ENCODE measurements around the gene HOGA1. TPM values are rescaled to one million over a fixed set of nuclear protein-coding genes. Genes with fewer than 3 reads are reported as not detected.

HOGA1 gene
- total and polyA plus RNA-seq, 2 experiments from 2014 or later: 0.15 TPM; not detected in 1

- no peaks in the 10 kb centered on the region for H3K79me2 ChIP-seq (replicated peaks; ENCODE audit: insufficient read depth)
- H3K36me3 ChIP-seq (ENCODE audit: insufficient read depth): no peaks in the 10 kb centered on the region
- no peak for DNase-seq (ENCODE audit: low spot score)
- H2AFZ ChIP-seq: no peak overlapping the region
- no peak overlapping the region for H3K27ac Mint-ChIP-seq
- H4K20me1 ChIP-seq (replicated peaks; ENCODE audit: insufficient read depth): no peaks in the 10 kb centered on the region
- H3K4me2 ChIP-seq: no peak overlapping the region
- H3K4me1 ChIP-seq (ENCODE audit: insufficient read depth): no peaks in the 10 kb centered on the region
- H3K4me1 Mint-ChIP-seq: peaks cover 7% of the 10 kb centered on the region
- TF ChIP-seq CREB1 (CRISPR knock-in tag; IDR thresholded peaks at IDR 0.05; ENCODE audit: low read depth): no peak
- TF ChIP-seq REST (IDR thresholded peaks at IDR 0.05; ENCODE audit: unreplicated experiment): no peak
- no peak for TF ChIP-seq NANOG (IDR thresholded peaks at IDR 0.05; ENCODE audit: borderline replicate concordance)
- TF ChIP-seq EZH2 (IDR thresholded peaks at IDR 0.05; ENCODE audit: low read depth, unreplicated experiment): no peak
- no peak for TF ChIP-seq EZH2phosphoT487 (IDR thresholded peaks at IDR 0.05; ENCODE audit: unreplicated experiment)
- TF ChIP-seq, protein P1, sequence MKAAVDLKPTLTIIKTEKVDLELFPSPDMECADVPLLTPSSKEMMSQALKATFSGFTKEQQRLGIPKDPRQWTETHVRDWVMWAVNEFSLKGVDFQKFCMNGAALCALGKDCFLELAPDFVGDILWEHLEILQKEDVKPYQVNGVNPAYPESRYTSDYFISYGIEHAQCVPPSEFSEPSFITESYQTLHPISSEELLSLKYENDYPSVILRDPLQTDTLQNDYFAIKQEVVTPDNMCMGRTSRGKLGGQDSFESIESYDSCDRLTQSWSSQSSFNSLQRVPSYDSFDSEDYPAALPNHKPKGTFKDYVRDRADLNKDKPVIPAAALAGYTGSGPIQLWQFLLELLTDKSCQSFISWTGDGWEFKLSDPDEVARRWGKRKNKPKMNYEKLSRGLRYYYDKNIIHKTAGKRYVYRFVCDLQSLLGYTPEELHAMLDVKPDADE (IDR thresholded peaks at IDR 0.05): no peak
- TF ChIP-seq JUNB (IDR thresholded peaks at IDR 0.05; ENCODE audit: unreplicated experiment): no peak
- TF ChIP-seq ZNF114 (CRISPR knock-in tag; IDR thresholded peaks at IDR 0.05): no peak
- TF ChIP-seq ZNF331 (CRISPR knock-in tag; IDR thresholded peaks at IDR 0.05; ENCODE audit: low read depth): no peak
- TF ChIP-seq, protein P2, sequence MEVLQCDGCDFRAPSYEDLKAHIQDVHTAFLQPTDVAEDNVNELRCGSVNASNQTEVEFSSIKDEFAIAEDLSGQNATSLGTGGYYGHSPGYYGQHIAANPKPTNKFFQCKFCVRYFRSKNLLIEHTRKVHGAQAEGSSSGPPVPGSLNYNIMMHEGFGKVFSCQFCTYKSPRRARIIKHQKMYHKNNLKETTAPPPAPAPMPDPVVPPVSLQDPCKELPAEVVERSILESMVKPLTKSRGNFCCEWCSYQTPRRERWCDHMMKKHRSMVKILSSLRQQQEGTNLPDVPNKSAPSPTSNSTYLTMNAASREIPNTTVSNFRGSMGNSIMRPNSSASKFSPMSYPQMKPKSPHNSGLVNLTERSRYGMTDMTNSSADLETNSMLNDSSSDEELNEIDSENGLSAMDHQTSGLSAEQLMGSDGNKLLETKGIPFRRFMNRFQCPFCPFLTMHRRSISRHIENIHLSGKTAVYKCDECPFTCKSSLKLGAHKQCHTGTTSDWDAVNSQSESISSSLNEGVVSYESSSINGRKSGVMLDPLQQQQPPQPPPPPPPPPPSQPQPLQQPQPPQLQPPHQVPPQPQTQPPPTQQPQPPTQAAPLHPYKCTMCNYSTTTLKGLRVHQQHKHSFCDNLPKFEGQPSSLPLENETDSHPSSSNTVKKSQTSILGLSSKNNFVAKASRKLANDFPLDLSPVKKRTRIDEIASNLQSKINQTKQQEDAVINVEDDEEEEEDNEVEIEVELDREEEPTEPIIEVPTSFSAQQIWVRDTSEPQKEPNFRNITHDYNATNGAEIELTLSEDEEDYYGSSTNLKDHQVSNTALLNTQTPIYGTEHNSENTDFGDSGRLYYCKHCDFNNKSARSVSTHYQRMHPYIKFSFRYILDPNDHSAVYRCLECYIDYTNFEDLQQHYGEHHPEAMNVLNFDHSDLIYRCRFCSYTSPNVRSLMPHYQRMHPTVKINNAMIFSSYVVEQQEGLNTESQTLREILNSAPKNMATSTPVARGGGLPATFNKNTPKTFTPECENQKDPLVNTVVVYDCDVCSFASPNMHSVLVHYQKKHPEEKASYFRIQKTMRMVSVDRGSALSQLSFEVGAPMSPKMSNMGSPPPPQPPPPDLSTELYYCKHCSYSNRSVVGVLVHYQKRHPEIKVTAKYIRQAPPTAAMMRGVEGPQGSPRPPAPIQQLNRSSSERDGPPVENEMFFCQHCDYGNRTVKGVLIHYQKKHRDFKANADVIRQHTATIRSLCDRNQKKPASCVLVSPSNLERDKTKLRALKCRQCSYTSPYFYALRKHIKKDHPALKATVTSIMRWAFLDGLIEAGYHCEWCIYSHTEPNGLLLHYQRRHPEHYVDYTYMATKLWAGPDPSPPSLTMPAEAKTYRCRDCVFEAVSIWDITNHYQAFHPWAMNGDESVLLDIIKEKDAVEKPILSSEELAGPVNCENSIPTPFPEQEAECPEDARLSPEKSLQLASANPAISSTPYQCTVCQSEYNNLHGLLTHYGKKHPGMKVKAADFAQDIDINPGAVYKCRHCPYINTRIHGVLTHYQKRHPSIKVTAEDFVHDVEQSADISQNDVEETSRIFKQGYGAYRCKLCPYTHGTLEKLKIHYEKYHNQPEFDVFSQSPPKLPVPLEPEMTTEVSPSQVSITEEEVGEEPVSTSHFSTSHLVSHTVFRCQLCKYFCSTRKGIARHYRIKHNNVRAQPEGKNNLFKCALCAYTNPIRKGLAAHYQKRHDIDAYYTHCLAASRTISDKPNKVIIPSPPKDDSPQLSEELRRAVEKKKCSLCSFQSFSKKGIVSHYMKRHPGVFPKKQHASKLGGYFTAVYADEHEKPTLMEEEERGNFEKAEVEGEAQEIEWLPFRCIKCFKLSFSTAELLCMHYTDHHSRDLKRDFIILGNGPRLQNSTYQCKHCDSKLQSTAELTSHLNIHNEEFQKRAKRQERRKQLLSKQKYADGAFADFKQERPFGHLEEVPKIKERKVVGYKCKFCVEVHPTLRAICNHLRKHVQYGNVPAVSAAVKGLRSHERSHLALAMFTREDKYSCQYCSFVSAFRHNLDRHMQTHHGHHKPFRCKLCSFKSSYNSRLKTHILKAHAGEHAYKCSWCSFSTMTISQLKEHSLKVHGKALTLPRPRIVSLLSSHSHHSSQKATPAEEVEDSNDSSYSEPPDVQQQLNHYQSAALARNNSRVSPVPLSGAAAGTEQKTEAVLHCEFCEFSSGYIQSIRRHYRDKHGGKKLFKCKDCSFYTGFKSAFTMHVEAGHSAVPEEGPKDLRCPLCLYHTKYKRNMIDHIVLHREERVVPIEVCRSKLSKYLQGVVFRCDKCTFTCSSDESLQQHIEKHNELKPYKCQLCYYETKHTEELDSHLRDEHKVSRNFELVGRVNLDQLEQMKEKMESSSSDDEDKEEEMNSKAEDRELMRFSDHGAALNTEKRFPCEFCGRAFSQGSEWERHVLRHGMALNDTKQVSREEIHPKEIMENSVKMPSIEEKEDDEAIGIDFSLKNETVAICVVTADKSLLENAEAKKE (CRISPR knock-in tag; IDR thresholded peaks at IDR 0.05): no peak
- TF ChIP-seq CTCF (conservative IDR thresholded peaks at IDR 0.05; ENCODE audit: low read depth in 2 of 2): no peak
- TF ChIP-seq POLR2AphosphoS5 (IDR thresholded peaks at IDR 0.05; ENCODE audit: low read depth): no peak
- no peaks in the 10 kb centered on the region for H3K9me2 ChIP-seq (ENCODE audit: insufficient read depth)
- H3K9me3 Mint-ChIP-seq: no peaks in the 10 kb centered on the region
- ATAC-seq: no peak
- no peak overlapping the region for H3K4me3 Mint-ChIP-seq
- peaks cover 4% of the 10 kb centered on the region for H3K27me3 Mint-ChIP-seq (ENCODE audit: insufficient read depth, low read depth, poor library complexity)
- no peaks in the 10 kb centered on the region for H3F3A ChIP-seq (replicated peaks; ENCODE audit: low read depth)
- no peaks in the 10 kb centered on the region for H3K27me3 ChIP-seq (ENCODE audit: insufficient read depth)
- H3K36me3 Mint-ChIP-seq (ENCODE audit: low read depth): no peaks in the 10 kb centered on the region
- no peak overlapping the region for H3K27ac ChIP-seq (ENCODE audit: low read depth)
- no peak overlapping the region for H3K4me3 ChIP-seq
Measured at GRCh38 chr10:97607095-97607636, 23.0 kb downstream of the HOGA1 start.

All from GM23338 (cell line).